ENCODE measurements around the gene FOXA2.

Gene FOXA2

DNA sequence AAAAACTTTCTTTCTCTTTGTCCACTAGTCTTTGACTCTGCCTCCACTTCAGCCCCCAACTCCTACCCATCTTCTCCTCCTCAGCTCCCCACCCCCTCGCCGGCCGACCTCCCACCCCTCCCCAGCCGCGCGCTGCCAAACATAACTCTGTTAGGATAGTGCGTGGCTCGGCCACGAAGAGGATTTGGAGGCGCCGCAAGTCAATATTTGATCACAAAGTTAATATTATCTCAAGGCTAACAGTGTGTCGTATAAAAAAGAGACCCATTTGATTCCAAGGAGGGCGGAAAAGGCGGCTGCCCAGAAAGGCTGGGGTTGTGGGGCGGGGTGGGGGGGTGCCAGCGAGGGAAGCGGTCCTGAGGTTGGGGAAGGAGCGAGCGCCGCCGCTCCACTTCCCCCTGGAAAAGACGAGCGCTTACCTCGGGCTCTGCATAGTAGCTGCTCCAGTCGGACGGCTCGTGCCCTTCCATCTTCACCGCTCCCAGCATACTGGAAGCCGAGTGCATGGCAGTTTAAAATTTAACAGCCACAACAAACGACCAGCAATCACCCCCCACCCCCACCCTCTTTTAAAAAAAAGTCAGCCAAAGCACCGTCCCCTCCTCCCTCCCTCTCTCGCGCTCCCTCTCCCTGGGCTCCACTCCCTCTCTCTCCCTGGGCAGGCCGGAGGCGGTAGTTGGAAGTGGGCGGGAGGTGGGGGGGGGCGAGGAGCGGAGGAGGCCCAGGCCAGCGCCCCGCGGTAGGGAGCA is 425 bp downstream of the FOXA2 start:
- no peak for DNase-seq (ENCODE audit: low read depth)

DNA sequence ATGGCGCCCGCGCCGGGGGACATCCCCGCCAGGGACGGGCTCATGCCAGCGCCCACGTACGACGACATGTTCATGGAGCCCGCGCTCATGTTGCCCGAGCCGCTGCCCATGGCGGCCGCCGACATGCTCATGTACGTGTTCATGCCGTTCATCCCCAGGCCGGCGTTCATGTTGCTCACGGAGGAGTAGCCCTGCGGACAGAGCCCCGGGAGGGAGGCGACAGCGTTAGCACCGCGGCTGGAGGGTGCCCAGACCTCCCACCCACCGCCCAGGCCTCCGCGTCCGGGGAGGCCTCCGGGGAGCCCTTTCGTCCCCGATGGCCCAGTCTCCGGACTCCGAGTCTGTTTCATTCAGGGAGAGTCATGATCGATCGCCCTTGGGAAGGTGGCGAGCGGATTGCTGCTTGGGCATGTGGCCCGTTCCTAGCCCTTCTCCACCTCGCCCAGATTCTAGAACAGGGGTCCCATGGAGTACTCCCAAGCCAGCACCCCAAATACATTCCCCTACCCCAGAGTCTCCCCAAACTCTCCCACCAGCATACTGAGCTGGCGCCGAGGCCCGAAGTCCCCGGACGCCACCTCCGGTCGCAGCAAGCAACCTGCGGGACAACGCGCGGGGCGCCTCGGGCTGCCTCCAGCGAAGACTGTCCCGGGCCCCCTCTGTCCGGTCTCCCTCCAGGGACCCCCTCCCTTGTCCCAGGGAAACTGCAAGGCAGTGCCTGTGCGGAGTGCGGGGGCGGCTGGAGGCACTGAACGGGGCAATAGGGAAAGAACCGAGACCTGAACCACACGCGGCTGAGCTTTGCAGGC is 1.2 kb downstream of the FOXA2 start:
- no peak for DNase-seq (ENCODE audit: low read depth)

DNA sequence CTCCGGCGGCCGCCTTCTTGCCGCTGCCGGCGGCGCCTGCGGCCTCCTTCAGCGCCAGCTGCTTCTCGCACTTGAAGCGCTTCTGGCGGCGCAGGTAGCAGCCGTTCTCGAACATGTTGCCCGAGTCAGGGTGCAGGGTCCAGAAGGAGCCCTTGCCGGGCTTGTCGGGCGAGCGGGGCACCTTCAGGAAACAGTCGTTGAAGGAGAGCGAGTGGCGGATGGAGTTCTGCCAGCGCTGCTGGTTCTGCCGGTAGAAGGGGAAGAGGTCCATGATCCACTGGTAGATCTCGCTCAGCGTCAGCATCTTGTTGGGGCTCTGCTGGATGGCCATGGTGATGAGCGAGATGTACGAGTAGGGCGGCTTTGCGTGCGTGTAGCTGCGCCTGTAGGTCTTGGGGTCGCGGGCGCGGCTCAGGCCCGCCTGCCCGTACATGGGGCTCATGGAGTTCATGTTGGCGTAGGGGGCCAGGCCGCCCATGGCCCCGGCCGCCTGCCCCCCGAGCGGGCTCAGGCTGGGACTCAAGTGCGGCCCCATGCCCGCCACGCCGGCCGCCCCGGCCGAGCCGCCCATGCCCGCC is 1.9 kb downstream of the FOXA2 start:
- DNase-seq (ENCODE audit: low read depth): no peak

DNA sequence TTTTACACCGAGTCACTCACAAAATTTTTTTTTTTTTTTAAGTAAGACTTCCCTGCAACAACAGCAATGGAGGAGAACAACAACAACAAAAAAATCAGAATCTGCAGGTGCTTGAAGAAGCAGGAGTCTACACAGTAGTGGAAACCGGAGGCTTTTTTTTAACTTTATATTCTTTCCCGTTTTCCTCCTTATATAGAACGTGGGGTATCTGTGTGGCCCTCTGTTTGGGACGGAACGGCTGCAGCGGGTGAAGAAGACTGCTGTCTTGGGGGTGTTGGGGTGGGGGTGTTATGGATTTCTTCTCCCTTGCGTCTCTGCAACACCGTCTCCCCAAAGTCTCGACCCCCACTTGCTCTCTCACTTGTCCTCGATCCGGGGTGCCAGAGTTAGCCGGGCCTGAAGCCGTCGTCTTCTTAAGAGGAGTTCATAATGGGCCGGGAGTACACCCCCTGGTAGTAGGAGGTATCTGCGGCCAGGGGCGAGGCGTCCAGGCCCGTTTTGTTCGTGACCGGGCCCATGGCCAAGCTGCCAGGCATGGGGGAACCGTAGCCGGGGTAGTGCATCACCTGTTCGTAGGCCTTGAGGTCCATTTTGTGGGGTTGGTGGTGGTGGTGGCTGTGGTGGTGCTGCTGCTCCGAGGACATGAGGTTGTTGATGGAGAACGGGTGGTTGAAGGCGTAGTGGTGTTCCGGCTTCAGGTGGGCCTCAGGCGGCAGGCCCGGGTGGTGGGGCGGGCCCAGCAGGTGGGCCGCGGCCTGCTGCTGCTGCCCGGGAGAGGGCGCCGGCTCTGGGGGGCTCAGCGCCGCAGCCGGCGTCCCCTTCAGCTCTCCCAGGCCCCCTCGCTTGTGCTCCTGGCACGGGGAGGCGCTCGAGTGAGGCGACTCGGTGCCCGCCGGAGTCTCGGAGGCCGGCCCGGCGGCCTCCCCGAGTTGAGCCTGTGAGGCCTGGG is 2.7 kb downstream of the FOXA2 start:
- no peak for DNase-seq (ENCODE audit: low read depth)

- no peak for DNase-seq (ENCODE audit: low read depth)
These were observed 4.4 kb downstream of the FOXA2 start for GRCh38 chr20:22579711-22580697.

DNA sequence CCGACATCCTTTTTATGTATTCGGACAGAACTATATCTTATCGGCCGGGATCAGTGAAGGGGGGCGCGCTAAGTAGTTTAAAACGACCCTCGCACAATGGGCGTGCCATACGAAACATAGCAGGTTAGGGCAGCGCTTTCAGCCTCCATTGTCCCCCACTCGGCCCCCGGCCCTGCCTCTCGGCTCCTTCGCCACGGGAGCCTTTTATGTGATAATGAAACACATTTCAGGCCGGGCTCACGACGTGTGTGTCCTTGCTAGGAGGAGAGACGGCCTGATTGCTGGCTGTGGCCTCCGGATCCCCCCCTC is 5.3 kb downstream of the FOXA2 start:
- DNase-seq (ENCODE audit: low read depth): no peak

DNA sequence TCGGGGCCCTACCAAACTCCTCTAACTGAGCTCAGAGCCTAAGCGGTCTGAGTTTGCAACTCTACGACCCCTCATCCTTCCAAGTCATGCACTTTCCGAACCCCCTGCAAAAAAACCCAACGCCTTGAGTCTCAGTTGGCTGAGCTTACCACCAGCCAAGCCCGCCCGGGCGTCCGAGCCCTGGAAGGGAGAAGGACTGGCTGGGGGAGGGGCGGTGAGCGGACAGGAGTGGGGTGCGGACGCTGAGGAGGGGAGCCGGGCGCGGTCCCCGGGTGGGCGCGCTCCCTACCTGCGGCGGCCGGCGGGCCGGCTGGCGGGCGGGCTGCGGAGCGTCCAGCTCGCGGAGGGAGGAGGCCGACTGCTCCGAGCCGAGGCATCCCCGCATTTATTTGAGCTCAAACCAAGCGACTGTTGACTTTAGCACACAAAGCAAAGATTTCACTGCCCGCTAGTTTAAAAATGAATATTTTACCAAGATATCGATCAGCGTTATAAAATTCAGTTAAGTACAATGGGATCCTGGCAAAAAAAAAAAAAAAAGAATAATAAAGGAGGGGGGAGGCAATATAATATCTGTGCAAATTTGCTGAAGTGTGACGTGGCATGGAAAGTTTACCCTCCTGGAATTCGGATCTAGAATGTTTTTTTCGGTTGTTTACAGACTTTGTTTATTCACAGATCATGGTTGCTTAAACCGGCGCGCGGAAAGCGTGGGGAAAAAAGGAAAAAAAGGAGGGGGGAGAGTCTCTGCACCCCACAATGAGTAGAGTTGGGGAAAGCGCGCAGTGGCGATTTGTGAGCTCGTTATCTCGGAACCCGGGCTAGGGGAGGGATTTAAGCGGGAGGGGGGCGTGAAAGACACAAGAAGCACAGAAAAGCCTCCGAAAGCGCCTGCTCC is 5.9 kb downstream of the FOXA2 start:
- no peak for DNase-seq (ENCODE audit: low read depth)

GRCh38 chr20:22577515-22578220 is 6.7 kb downstream of the FOXA2 start:
- DNase-seq (ENCODE audit: low read depth): no peak

- no peak for DNase-seq (ENCODE audit: low read depth)
These were observed 7.4 kb downstream of the FOXA2 start for GRCh38 chr20:22576733-22577514.

- no peak for DNase-seq (ENCODE audit: low read depth)
These were observed 8.1 kb downstream of the FOXA2 start for GRCh38 chr20:22576273-22576672.

- DNase-seq (ENCODE audit: low read depth): no peak
These were observed 8.6 kb downstream of the FOXA2 start for GRCh38 chr20:22575737-22576136.

- no peak for DNase-seq (ENCODE audit: low read depth)
These were observed 9.2 kb downstream of the FOXA2 start for GRCh38 chr20:22575087-22575721.

DNA sequence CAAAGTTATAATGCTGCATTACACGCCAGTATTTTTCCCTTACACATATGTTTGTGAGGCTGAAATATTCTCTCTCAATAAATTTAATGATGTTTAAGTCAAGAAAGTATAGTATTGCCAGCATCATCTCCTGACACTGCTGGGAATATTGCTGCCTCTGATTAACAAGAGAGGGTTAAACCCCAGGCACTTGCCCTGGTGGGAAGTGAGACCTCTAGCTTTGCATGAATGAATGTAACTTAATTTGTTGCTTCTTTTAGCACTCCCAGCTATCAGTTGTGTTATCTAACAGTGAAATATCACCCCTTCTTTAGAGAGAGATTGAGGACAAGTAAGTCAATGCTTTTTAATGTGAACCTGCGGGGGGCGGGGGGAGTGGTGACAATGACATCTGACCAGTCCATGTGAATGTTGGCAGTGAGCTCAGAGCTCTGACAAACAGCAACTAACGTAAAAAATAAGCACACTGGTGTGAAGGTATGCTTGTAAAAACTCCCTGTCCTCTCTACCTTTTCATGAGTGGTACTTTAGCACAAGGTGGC is 9.8 kb downstream of the FOXA2 start:
- DNase-seq (ENCODE audit: low read depth): no peak

DNA sequence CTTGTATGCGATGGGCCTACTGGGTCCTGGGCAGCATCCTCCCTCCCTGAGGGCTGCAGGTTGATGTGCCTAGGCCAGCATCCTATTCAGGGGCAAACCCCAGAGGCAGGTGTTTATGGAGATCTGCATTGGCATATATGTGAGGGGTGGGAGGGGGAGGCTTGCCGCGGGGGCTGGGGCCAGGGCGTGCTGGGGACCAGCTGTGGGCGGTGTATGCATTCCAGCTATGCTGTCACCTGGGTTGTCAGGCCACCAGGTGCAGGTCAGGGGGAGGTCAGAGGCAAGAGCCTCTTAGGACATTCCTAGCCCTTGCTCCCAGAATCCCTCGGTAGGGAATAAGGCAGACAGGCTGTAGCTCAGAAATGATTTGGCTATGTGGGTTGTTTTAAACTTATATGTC is 11.9 kb downstream of the FOXA2 start:
- DNase-seq (ENCODE audit: low read depth): no peak

DNA sequence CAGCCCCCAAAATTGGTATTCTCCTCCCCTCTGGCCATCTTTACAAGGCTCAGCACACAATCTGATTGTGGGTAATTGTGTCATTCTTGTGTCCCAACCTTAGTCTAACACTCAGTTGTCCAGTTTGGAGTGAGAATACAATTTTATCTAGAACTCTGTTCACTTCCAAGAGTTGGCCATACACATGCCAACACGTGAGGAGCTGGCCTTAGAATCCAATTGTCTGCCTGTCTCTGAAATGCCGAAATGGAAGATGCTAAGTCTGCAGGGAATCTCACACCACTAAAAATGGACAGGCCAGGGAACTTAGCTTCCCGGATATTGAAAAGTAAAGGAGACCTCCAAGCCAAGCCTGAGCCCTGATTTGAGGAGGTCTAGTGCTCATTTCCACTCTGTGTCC is 12.3 kb downstream of the FOXA2 start:
- no peak for DNase-seq (ENCODE audit: low read depth)

DNA sequence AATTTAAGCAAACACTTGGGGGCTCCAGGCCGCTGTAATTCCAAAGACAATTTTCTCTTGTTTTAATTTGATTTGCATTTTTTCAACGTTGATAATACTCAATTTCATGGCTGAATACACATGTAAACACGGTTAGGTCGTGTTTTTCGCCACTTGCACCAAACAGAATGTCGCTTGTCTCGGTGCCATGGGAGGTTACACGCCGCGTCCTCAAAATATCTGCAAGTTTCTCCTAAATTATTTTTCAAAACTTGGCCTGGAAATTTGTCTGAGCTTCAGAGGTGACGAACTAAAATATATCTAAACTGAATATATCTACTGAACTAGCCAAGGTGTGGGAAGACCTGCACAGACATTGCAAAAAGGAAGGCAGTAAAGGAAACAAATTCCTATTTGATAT is 15.0 kb downstream of the FOXA2 start:
- no peak for DNase-seq (ENCODE audit: low read depth)

DNA sequence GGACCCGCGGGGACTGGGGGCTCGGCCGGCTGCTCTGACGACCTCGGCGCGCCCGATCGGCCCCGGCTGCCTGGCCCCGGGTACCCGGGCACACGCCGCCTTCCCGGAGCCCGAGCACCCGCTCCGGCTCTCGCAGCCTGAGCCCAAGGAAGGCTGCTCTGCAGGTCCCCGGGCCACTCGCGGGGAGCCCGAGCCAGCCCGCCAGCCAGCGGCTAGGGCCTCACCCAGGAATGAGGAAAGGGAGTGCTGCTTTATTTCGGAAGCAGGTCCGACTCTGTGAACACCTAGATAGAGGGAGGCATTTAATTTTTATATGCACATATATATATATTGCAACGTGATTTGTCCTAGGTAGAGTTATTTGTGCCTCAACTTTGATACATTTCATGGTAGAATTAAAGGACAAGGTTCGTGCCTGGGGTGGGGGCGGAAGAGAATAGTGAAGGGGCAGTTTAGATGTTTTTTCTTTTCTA is 15.5 kb downstream of the FOXA2 start:
- no peak for DNase-seq (ENCODE audit: low read depth)
